Endothelial cell of umbilical vein (primary cell): ENCODE results near the gene COL6A3. TPM values are rescaled to one million over a fixed set of nuclear protein-coding genes. Genes with fewer than 3 reads are reported as not detected.

ENCODE experiments used
- BruUV-seq: library from RNA; stranded (reverse); fragments of 400-500 nt; replicated peaks from 2 replicates; lab custom pipeline; 2021; lab: Mats Ljungman, UMichigan
- CTCF ChIA-PET: fragments of 300-600, 350-600 bp; sonication (Branson Sonifier 250); formaldehyde crosslinking; loops from one replicate; lab custom pipeline; 2021; ENCODE audit warnings: antibody characterized with exemption, inconsistent platforms; lab: Charles Lee
- POLR2A ChIA-PET: fragments of 300-600, 350-600 bp; sonication (Branson Sonifier 250); formaldehyde crosslinking; loops from one replicate; lab custom pipeline; 2021; ENCODE audit warnings: antibody characterized with exemption, inconsistent platforms; lab: Charles Lee
- DNase-seq: peaks from one replicate; pipeline ENCODE4 v3.0.0-alpha.2; 2011; ENCODE audit warnings: low read depth, low spot score
- FAIRE-seq: peaks from 2 replicates; lab custom pipeline; 2011; peaks lifted over from hg19 to GRCh38; lab: Jason Lieb, UNC
- H2AFZ ChIP-seq: 2 replicates; pipeline ENCODE4 v1.6.0; 2012; ENCODE audit warnings: low read depth, low read length, control low read depth, inconsistent platforms
- H3K27ac ChIP-seq: 2 replicates; pipeline ENCODE4 v1.5.1; 2011; ENCODE audit warnings: low read depth, mild to moderate bottlenecking, control low read depth, low read length, moderate library complexity; ENCODE audit not compliant: insufficient read depth
- H3K27me3 ChIP-seq, 2 experiments: 2 replicates each; pipeline versions ENCODE4 v1.6.0 to v1.6.1; 2011; ENCODE audit warnings: low read length in 2 of 2, mixed read lengths in 1 of 2; ENCODE audit not compliant: control insufficient read depth in 2 of 2, insufficient read depth in 2 of 2
- H3K36me3 ChIP-seq, 2 experiments: 2 replicates in 1 of 2; 3 replicates in 1 of 2; pipeline ENCODE4 v1.5.1; 2011; ENCODE audit warnings: low read length in 2 of 2, mild to moderate bottlenecking in 1 of 2, moderate library complexity in 1 of 2; ENCODE audit not compliant: control insufficient read depth in 2 of 2, insufficient read depth in 2 of 2; ENCODE audit errors: extremely low read depth in 1 of 2
- H3K4me1 ChIP-seq: 3 replicates; pipeline ENCODE4 v1.5.1; 2011; ENCODE audit warnings: mild to moderate bottlenecking, low read length; ENCODE audit not compliant: control insufficient read depth, insufficient read depth; ENCODE audit errors: extremely low read depth
- H3K4me2 ChIP-seq: 2 replicates; pipeline ENCODE4 v1.6.1; 2011; ENCODE audit warnings: low read length, control low read depth, mixed read lengths; ENCODE audit not compliant: insufficient read depth
- H3K4me3 ChIP-seq, 3 experiments: fragments of 200-600 bp in 1 of 3; sonication (generic), shearing (Covaris generic) in 1 of 3; replicated peaks in 1 of 3; 2 replicates each; pipeline ENCODE4 v1.5.1; 2011 to 2016; ENCODE audit warnings: control low read depth in 3 of 3, low read length in 3 of 3, mild to moderate bottlenecking in 2 of 3, inconsistent platforms in 1 of 3, low read depth in 1 of 3, moderate library complexity in 1 of 3; ENCODE audit not compliant: insufficient read depth in 1 of 3
- H3K79me2 ChIP-seq: 2 replicates; pipeline ENCODE4 v1.6.0; 2012; ENCODE audit warnings: low read length, inconsistent platforms; ENCODE audit not compliant: control insufficient read depth, insufficient read depth
- H3K9ac ChIP-seq: replicated peaks from 2 replicates; pipeline ENCODE3; 2011; ENCODE audit warnings: low read length, control low read depth; ENCODE audit not compliant: insufficient read depth; ENCODE audit errors: extremely low read depth
- H3K9me1 ChIP-seq: replicated peaks from 3 replicates; pipeline ENCODE4 v1.6.0; 2011; ENCODE audit warnings: mild to moderate bottlenecking, low read length; ENCODE audit not compliant: control insufficient read depth, insufficient read depth; ENCODE audit errors: extremely low read depth
- H3K9me3 ChIP-seq: replicated peaks from 2 replicates; pipeline ENCODE4 v1.5.1; 2012; ENCODE audit warnings: low read length, inconsistent platforms; ENCODE audit not compliant: control insufficient read depth, insufficient read depth
- H4K20me1 ChIP-seq: replicated peaks from 2 replicates; pipeline ENCODE3; 2011; ENCODE audit warnings: mild to moderate bottlenecking, low read length; ENCODE audit not compliant: control insufficient read depth, insufficient read depth; ENCODE audit errors: extremely low read depth
- EZH2 ChIP-seq: IDR thresholded peaks from 2 replicates; pipeline ENCODE4 v1.6.1; 2012; ENCODE audit warnings: borderline replicate concordance, low read depth, mild to moderate bottlenecking, moderate library complexity, low read length, inconsistent platforms; ENCODE audit not compliant: severe bottlenecking
- FOS ChIP-seq: IDR thresholded peaks from 2 replicates; pipeline ENCODE4 v1.6.1; 2011; ENCODE audit warnings: mild to moderate bottlenecking, low read length, moderate library complexity, borderline replicate concordance; ENCODE audit not compliant: insufficient read depth
- GATA2 ChIP-seq: IDR thresholded peaks from 2 replicates; pipeline ENCODE4 v1.7.0; 2011; ENCODE audit warnings: low read depth, mild to moderate bottlenecking, moderate library complexity, mixed read lengths, low read length; ENCODE audit not compliant: insufficient read length, insufficient read depth
- JUN ChIP-seq: IDR thresholded peaks from 2 replicates; pipeline ENCODE4 v1.6.1; 2011; ENCODE audit warnings: borderline replicate concordance, low read depth; ENCODE audit not compliant: insufficient read length, insufficient read depth
- MYC ChIP-seq: IDR thresholded peaks from one replicate; pipeline ENCODE4 v1.6.1; 2011; ENCODE audit warnings: mild to moderate bottlenecking, low read depth, low read length
- POLR2A ChIP-seq: IDR thresholded peaks from 2 replicates; pipeline ENCODE4 v1.6.1; 2012; ENCODE audit warnings: low read depth, mild to moderate bottlenecking, control low read depth, low read length
- POLR2AphosphoS5 ChIP-seq: IDR thresholded peaks from 2 replicates; pipeline ENCODE4 v1.6.1; 2012; ENCODE audit warnings: low read depth, mild to moderate bottlenecking, control low read depth, low read length, moderate library complexity; ENCODE audit not compliant: insufficient read depth
- dilution Hi-C: fragments of 300-500 bp; cut with MboI; formaldehyde crosslinking; loops from one replicate; pipeline ENCODE4 v1.15.0; 2019; ENCODE audit warnings: low sequenced_read_pairs; ENCODE audit not compliant: extremely low pct_ligation_motif_present
- intact Hi-C: fragments of 100-400 bp; cut with micrococcal nuclease; formaldehyde crosslinking; loops from one replicate; pipeline ENCODE4 v1.10.0; 2022
- polyA plus RNA-seq, 4 experiments: library from polyadenylated mRNA; depleted of rRNA in 3 of 4; stranded (reverse) in 3 of 4; unstranded in 1 of 4; fragments of >200 nt; gene quantifications; 2 replicates each; pipeline versions ENCODE4 v1.2.1 to v1.2.3, GENCODE V29; 2011 to 2012; ENCODE audit warnings: missing spikeins in 1 of 4
- total RNA-seq: library from RNA; stranded (reverse); gene quantifications from 2 replicates; pipeline ENCODE4 v1.2.3, GENCODE V29; 2021
- TF ChIP-seq, protein P1 (sequence below), 2 donors: IDR thresholded peaks; 1 replicate in 1 of 2; 2 replicates in 1 of 2; pipeline ENCODE4 v1.5.1; 2011; ENCODE audit warnings: low read length in 2 of 2, mild to moderate bottlenecking in 2 of 2, moderate library complexity in 2 of 2, control low read depth in 1 of 2, inconsistent platforms in 1 of 2, low read depth in 1 of 2; ENCODE audit not compliant: insufficient read depth in 1 of 2; ENCODE audit errors: extremely low read depth in 1 of 2
- TF ChIP-seq, protein P2 (sequence below): IDR thresholded peaks from 2 replicates; pipeline ENCODE4 v1.6.1; 2011; ENCODE audit not compliant: insufficient read depth, insufficient read length

COL6A3 gene
- total and polyA plus RNA-seq, 2 donors (not counting 3 experiments of a cell fraction or from before 2014, with no cell fraction given) = 0.03 TPM; not detected in 1

DNA sequence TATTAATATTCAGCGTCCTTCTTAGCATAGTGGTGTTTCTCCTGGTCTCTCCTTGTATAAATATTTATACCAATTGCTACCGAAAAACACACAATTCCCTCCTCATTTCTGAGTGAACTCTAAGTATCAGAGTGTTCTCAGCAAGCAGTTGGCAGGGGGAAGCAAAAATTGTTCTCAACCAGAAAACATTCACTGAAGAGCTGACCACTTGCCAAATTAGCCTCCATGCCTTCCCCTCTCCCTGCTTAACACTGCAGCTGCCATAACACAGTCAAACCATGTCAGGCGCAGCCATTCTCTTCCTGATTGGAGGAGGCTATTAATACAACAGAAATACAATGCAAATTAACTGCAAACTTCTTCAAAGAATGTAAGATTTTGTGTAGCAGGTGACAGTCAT, 105.0 kb downstream of the COL6A3 start:
- Histone ChIP-seq H3K9me1 (no peaks in the 10 kb centered on the region), H2AFZ (no peak overlapping the region), H3K36me3 (no peaks in the 10 kb centered on the region), H4K20me1 (no peaks in the 10 kb centered on the region), H3K4me2 (no peak overlapping the region), H3K27me3 (peaks cover 0 to 4% of the 10 kb centered on the region in 2 experiments), H3K4me1 (no peaks in the 10 kb centered on the region), H3K4me3 (no peak overlapping the region), H3K79me2 (no peaks in the 10 kb centered on the region), H3K9me3 (no peaks in the 10 kb centered on the region), H3K9ac (no peak overlapping the region), H3K27ac (no peak overlapping the region)
- dilution Hi-C loops (no loop called here), intact Hi-C loops (no loop called here)
- no peak for TF ChIP-seq FOS
- no peak for DNase-seq
- FAIRE-seq = no peak
- no TSS peak for BruUV-seq
- ChIA-PET POLR2A (no interaction called here), CTCF (no interaction called here)

DNA sequence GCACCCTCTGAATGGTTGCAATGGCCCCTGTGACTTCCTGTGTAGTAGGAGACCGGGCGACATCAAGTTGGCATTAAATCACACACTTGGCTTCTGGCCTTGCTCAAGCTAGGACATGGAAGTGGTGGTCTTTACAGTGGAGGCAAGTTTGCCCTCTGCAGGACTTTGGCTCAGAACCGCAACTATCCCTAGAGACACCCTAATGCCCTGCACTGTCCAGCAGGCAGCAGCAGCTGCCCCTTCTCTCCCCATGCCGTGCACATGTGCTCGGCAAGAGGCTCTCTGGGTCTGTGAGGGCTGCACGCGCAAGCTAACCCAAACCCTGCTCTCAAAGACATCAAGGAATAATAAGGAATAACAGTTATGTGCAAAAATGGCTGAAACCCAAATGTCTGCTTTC, 106.5 kb downstream of the COL6A3 start:
- TF ChIP-seq GATA2 (no peak), POLR2AphosphoS5 (no peak), FOS (no peak), MYC (no peak), POLR2A (no peak), JUN (no peak), EZH2 (no peak)
- TF ChIP-seq, protein P1, sequence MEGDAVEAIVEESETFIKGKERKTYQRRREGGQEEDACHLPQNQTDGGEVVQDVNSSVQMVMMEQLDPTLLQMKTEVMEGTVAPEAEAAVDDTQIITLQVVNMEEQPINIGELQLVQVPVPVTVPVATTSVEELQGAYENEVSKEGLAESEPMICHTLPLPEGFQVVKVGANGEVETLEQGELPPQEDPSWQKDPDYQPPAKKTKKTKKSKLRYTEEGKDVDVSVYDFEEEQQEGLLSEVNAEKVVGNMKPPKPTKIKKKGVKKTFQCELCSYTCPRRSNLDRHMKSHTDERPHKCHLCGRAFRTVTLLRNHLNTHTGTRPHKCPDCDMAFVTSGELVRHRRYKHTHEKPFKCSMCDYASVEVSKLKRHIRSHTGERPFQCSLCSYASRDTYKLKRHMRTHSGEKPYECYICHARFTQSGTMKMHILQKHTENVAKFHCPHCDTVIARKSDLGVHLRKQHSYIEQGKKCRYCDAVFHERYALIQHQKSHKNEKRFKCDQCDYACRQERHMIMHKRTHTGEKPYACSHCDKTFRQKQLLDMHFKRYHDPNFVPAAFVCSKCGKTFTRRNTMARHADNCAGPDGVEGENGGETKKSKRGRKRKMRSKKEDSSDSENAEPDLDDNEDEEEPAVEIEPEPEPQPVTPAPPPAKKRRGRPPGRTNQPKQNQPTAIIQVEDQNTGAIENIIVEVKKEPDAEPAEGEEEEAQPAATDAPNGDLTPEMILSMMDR (IDR thresholded peaks at IDR 0.05; ENCODE audit: extremely low read depth in 1 of 2, insufficient read depth in 1 of 2, low read depth in 1 of 2, low read length in 2 of 2) = no peak
- TF ChIP-seq, protein P2, sequence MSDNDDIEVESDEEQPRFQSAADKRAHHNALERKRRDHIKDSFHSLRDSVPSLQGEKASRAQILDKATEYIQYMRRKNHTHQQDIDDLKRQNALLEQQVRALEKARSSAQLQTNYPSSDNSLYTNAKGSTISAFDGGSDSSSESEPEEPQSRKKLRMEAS = no peak
- no peaks in the 10 kb centered on the region for H3K4me1 ChIP-seq
- no peaks in the 10 kb centered on the region for H3K36me3 ChIP-seq
- POLR2A ChIA-PET = no interaction called here
- DNase-seq = no peak
- CTCF ChIA-PET = interaction anchor here (1.6 kb wide), 1 partner anchor 13 kb away, joined by 3 read pairs; no protein-coding TSS in a partner anchor
- no peak overlapping the region for H3K9ac ChIP-seq
- no peak overlapping the region for H2AFZ ChIP-seq
- no peak for FAIRE-seq
- no TSS peak for BruUV-seq
- no peak overlapping the region for H3K4me3 ChIP-seq
- H3K4me2 ChIP-seq = no peak overlapping the region
- no peak overlapping the region for H3K27ac ChIP-seq
- dilution Hi-C loops = no loop called here
- intact Hi-C loops = no loop called here
- no peaks in the 10 kb centered on the region for H4K20me1 ChIP-seq
- H3K27me3 ChIP-seq = peaks cover 0 to 4% of the 10 kb centered on the region in 2 experiments
- no peaks in the 10 kb centered on the region for H3K79me2 ChIP-seq
- no peaks in the 10 kb centered on the region for H3K9me3 ChIP-seq
- H3K9me1 ChIP-seq = no peaks in the 10 kb centered on the region
